NCI-H187 treated with DMSO at 0.1 percent for 48 hours (cell line): ENCODE results near the gene MYL9.
"Not testable (repeated sequence)": the region's sequence is repeated elsewhere in the genome, so short reads cannot be mapped to it uniquely, and the experiment has no call there.

Experiments used
- DNase-seq: peaks from one replicate; lab custom pipeline; 2025; lab: John Stamatoyannopoulos, UW

MYL9 gene

DNA sequence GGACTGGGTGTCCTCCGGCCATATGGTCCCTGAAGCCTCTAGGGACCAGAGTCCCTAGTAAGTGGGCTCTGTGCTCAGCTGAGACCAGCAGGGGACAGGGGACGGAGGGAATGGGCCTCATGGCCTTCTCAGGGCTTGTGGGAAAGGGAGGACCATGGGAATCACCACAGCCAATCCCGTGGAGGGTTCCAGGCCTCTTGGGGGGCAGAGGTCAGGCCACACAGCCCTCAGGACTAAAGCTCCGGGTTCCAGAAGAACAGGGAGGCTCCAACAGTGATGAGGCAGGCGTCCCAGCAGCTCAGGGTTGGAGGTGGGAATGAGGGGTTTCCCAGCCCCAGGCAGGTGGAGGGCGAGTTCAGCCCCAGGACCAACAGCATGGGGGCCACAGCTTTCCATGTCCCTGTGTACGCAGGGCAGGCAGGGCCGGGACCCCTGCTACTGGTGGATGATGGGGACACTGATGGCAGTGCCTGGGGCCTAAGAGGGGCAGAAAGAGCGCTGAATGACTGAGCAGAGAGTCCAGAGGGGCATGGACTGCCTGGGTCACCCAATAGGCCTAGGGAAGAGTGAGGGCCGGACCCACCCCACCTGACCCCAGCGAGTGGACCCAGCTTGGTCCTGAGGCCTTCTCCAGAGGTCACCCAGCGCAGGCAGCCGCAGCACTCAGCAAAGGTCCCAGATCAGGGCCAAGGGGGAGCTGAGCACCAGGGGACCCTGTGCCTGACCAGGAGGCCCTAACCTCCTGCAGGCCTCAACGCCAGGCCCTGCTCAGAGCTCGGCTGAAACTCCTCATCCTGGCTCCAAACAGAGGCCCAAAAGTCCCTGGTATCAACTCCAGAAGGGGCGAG, 8.8 kb downstream of the MYL9 start:
- DNase-seq = no peak

DNA sequence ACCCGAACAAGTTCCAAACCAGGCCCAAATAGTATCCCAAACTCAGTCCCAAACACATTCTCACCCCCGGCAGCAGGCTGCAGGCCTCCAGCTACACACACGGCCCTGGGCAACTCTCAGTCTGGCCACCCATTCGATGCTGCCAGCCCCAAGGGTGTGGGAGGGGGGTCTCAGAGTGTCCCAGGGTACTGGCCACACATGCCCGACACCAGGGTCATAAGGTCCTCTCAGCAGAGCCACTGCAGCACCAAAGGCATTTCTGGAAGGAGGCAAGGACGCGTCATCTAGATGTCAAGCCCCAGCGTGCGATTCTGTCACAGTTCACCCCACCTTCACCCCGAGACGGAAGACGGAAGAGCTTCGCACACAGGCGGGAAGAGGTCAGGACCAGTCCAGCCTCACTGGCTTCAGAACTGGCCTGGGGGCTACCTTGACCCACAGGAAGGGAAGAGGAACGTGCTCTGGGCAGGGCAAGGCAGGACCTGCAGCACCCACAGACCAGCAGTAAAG, 9.5 kb downstream of the MYL9 start:
- DNase-seq = no peak

DNA sequence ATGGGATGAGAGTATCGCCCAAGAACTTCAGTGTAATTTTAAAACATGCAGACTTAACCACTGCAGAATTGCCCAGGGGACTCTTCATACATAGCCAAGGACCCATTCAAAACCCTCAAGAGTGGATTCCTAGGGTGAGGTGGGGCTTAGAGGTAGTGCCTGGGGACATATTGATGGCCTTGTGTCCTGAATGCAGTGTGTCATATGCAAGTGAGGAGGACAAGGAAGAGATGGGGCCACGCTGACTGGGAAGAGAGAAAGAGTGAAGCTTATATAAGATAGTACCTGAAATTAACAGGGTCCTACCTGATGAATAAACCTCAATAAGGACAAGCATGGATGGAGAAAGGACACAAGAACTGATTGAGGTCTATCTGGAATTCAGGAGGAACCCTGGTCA, 13.9 kb downstream of the MYL9 start:
- DNase-seq = no peak

DNA sequence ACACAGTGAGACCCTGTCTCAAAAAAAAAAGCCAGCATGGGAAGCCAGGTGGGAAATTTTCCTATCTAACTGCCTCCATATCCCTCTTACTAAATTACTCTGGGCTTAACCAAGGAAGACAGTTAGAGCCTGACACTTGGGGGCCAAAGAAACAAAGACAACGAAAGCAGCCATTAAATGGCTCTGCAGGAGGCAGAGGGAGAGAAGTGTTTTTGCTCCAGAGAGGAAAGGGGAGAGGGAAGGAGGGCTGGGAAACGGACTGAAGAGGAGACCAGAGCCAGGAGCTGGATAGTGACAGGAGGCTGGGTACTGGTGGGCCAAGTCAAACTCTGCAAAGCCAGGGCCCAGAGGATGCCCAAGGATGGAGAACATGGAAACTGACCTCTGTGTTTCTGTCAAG, 21.4 kb downstream of the MYL9 start:
- no peak for DNase-seq

DNA sequence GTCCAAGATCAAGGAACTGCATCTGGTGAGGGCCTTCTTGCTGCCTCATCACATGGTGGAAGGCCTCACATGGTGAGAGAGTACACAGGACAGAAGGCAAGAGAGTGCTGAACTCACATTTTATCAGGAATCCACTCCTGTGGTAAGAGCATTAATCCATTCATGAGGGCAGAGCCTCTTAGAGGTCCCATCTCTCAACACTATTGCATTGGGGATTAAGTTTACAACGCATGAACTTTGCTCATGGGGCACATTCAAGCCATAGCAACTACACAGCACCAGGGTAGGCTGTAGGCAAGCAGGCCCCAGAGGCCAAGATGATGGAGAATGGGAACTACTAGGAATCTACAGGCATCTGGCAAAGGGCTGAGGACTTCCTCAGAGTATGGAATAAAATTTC, 22.1 kb downstream of the MYL9 start:
- DNase-seq = no peak

DNA sequence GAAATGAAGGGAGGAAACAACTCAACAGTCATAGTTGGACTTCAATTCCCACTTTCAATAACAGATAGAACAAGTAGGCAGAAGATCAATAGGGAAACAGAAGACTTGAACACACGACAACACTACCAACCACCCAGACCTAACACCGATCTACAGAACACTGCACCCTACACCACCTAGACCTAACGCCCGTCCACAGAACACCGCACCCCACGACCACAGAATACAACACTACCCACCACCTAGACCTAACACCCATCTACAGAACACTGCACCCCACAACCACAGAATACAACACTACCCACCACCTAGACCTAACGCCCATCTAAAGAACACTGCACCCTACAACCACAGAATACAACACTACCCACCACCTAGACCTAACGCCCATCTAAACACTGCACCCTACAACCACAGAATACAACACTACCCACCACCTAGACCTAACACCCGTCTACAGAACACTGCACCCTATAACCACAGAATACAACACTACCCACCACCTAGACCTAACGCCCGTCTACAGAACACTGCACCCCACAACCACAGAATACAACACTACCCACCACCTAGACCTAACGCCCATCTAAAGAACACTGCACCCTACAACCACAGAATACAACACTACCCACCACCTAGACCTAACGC, 22.9 kb downstream of the MYL9 start:
- DNase-seq = not testable (repeated sequence)

DNA sequence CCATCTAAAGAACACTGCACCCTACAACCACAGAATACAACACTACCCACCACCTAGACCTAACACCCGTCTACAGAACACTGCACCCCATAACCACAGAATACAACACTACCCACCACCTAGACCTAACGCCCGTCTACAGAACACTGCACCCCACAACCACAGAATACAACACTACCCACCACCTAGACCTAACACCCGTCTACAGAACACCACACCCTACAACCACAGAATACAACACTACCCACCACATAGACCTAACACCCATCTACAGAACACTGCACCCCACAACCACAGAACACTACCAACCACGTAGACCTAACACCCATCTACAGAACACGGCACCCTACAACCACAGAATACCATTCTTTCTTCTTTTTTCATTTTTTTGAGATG, 23.4 kb downstream of the MYL9 start:
- not testable (repeated sequence) for DNase-seq

DNA sequence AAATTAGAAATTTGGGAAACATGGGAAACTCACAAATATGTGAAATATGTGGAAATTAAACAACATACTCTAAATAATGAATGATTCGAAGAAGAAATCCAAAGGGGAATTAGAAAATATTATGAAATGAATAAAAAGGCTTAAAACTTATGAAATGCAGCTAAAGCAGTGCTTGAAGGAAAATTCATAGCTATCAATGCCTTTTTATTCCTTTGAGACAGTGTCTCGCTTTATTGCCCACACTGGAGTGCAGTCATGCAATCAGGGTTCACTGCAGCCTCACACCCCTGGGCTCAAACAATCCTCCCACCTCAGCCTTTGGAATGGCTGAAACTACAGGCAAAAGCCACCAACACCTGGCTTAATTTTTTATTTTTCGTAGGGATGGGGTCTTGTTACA, 24.2 kb downstream of the MYL9 start:
- no peak for DNase-seq

DNA sequence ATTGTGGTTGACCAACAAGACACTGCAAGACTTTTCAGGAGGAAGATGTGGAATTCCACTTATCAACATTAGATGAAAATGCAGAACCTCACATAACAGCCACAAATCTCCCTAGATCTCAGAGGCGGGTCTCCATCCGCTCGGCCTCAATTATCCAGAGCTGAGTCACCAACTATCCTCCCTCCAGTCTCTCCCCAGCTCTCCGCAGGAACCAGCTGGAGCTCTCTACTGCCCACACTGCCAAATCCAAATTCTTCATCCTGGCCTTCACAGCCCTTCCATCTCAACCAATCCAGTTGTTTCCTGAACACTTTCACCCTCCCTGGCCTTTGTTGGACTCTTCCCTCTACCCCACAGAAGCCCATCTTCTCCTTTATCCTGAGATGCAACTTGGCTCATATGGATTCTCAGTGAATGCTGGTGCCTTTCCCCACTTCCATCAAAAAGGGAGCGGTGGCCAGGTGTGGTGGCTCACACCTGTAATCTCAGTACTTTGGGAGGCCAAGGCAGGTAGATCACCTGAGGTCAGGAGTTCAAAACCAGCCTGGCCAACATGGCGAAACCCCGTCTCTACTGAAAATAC, 28.6 kb downstream of the MYL9 start:
- no peak for DNase-seq

DNA sequence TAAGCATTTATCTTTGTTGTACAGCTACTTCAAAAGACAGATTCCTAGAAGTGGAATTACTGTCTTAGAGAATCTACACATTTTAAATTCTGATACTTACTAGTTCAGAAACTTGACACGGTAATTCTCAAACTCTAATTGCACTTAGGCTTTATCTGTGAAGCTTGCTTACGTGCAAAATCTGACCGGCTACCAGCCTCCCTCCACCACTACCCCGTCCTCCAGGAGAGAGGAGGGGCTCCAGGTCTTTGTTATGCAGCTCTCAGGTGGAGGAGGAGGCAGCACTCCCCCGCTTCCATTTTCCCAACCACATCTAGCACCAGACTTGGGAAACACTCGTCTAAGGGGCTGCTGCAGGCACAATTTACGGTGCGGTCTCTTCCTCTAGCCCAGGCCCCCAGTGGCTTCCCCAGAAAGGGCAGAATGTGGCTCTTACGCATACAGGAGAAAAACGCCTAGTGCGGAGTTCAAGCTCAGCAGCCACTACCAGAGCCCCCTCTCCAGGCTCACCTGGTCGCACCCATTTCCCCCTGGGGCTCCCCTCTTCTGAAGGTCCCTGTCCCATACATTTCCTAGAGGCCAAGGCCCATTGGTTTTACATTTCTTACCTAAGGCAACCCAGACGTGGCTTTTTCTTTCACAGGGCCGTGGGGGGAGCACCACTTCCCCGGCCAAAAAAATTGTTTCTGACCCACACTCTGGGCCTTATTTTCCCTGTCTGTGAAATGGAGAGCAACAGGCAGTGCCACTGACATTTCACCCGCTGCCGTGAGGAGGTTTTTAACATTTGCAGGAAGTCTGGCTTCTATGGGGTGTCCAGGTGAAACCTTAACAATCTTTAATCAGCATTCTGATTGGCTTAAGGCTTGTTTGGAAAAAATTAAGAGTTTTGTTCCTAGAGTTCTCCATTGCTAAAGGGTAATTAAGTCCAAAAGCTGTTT, 30.5 kb downstream of the MYL9 start:
- no peak for DNase-seq

DNA sequence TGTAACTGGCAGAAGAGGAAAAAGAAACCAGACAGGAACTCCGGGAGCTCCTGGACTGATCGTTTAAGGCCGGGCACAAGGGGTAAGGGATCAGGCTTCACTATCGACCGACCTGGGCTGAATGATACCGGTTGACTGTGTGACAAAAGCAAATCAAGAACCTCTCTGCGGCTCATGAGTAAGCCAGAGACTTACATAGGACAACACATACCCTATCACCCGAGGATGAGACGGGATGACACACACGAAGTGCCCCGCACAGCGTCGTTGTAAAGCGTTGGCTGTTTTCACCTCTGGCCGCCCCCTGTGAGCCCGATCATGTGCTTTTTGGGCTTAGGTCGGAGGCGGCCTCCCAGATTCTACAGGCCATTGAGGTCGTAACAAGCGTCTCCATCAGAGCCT, 31.4 kb downstream of the MYL9 start:
- DNase-seq = no peak

DNA sequence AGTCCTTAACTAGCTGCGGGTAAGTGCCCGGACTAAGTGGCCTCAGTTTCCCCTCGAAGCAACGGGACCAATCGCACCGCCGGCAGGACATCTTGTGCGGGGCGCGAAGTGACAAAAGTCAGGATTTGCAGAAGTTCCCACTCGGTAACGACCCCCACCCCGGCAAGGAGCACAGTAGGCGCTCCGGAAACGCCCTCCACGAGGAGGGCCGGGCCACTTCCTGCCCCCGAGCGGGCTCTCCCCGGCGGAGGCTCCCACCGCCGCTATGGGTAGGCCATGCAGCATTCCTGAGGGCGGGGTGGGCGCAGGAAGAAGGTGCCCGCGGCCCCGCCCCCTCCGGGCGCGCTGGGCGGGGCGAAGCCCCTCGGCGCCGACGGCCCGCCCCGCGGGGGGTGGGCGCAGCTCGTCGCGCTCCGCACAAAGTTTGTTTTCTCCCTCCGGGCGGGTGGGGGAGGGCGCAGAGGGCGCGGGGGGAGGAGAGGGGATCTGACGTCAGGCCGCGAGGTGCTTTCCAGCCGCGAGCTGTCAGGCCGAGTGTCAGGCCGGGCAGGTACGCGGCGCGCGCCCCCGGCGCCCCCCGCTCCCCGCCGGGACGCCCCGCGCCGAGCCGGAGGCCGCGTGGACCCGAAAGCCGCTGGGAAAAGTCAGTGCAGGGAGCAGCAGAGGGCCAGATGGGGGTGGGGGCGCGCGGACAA, 31.9 kb downstream of the MYL9 start, which contains the start of gene TGIF2:
TGIF2 (plus strand) TSS at position 495 of the 695 bp plus-strand sequence. CDS start 5,178 bp downstream, outside the sequence.
- no peak for DNase-seq

DNA sequence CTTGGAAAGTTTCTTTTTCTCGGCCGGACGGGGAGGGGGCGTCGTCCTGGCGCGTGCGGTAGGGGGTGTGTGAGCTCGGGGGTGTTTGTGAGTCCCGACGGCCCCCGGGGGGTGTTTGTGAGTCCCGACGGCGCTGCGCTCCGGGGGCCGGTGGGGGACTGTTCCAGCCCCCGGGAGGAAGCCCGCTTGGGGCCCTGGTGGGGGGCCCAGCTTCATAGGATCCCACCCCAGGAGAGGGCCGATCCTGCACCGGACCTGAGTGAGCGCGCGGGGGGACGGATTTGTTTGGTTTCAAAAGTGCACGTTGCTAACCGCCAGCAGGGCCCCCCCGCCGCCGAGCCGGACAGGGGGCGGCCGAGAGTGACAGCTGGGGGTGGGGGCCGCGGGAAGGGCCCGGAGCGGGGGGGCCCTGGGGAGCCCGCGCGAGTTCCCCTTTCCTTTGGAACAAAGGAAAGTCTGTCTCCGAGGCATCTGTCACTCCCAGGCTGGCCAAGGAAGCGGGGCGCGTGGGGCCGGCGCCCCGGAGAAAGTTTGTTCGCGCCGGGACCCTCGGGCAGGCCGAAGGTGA, 32.6 kb downstream of the MYL9 start:
- DNase-seq = no peak

DNA sequence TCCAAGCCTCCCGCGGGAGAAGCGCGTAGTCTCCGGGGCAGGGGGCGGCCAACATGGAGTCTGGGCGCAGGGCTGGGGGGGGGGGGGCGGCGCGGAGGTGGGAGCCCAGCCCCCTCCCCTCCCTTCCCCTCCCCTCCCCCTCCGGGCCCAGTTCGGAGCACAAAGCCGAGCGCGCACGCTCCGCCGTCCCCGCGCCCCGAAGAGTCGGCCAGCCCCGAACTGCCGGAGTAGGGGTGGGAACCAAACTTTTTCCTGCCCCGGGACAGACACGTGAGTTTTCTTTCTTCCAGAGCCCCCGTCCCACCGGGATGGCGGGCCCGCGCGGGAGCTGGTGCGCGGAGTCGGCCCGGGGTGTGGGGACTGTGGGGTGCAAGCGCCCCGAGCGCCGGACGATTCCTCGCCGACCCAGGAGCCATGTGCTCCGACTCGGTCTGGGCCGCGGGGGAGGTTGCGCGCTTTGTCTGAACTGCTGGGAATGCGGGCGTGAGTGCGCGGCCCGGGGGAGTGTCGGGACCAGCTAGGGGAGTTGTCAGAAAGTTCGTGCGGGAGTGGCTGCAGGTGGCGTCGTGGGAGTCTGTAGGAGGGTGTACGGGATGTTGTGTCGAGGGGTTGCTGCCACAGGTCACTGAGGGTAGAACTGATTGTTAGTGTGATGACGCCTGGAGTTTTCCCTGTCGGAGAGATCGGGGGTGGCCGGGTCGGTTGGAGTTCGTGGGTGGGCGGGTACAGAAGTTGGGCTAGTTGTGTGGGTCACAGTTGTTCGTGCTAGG, 33.2 kb downstream of the MYL9 start:
- DNase-seq = no peak

DNA sequence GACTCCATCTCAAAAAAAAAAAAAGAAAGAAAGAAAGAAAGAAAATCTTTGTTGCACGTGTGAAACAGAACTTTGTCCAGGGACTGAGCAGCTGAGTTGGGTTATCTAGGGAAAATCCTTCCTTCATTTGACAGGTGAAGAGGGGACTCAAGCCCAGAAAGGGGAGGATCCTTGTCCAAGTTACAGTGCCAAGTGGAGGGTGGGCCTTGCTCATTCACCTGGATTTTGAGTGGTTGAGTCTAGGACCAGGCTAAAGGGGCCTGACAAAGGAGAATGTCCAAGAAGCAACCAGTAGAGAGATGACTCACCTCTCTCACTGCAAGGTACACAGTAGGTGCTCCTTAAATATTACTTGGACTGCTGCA, 34.7 kb downstream of the MYL9 start:
- no peak for DNase-seq

DNA sequence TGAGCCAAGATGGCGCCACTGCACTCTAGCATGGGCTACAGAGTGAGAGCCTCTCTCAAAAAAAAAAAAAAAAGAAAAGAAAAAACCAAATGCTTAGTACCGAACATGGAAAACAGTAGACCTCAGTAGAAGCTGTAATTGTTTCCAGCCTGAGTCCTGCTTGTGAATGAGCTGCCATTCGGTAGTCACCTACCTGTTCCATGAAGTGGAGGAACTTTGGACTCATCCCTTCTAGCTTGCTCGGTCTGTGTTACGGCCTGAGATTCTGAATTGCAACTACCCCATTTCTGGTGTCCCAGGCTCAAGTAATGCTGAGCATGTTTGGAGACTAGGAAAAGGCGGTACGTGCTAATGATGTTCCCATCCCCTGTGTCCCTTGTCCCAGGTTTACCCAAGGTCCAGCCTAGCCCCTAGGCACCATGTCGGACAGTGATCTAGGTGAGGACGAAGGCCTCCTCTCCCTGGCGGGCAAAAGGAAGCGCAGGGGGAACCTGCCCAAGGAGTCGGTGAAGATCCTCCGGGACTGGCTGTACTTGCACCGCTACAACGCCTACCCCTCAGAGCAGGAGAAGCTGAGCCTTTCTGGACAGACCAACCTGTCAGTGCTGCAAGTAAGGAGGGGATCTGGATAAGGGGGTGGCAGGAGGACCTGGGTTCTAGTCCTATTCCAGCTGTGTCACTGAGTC, 37.2 kb downstream of the MYL9 start:
- DNase-seq = no peak

DNA sequence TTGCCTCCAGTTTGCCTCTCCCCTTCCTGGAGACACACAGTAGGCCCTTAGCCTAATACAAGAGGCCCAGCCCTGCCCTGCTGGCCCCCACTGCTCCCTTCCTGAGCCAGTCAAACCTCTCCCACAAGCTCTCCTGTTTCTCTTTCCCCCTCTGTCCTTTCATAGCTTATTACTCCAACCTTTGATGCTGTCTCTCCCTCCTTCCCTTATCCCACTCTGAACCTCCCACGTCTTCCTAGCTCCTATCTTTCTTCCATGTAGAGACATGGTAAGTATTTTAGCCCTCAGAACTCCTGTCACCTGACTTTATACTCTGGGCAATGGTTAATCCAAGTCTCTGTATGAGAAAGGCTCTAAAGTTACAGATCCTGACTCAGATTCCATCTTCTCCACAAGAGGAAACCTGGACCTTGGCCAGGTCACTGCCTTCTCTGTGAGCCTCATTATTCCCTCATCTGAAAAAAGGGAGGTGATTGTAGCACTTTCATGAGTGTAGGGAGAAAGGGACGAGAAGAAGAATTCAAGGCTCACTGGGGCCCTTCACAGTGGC, 38.8 kb downstream of the MYL9 start:
- DNase-seq = no peak

DNA sequence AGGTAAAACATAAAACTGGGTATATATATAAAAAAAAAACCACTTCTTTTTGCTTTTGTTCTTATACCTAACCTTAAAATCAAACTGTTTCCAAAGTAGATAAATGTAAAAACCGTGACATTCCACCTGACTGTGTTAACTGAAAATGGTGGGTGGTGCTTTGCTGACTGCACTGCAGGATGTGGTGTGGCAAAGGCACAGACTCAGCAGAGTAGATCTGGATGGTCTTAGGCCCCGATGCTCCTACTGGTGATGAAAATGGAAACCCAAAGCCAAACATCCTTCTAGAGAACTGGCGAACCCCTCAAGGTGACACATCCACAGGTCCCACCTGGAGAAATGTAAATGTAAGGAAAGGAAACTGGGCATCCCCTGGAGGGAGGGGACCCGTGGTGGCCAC, 41.0 kb downstream of the MYL9 start:
- DNase-seq = no peak

DNA sequence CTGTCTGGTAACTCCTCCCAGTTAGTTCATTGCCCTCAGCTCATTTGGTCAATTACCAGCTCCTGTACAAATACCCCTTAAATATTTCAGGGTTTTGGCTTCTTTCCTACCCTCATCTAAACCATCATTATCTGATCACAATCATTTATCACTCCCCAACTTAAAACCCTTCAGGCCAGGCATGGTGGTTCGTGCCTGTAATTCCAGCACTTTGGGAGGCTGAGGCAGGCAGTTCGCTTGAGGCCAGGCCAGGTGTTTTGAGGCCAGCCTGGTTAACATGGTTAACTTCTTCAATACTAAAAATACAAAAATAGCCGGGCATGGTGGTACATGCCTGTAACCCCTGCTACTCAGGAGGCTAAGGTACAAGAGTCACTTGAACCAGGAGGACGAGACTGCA, 41.5 kb downstream of the MYL9 start:
- no peak for DNase-seq
